Urinary bladder (tissue), 4 donors: ENCODE results near the gene MPST. TPM values are rescaled to one million over a fixed set of nuclear protein-coding genes. Genes with fewer than 3 reads are reported as not detected.

Experiments used
- DNase-seq: peaks from one replicate; pipeline ENCODE4 v3.0.0-alpha.2; 2015; ENCODE audit errors: extremely low spot score
- H3K27ac ChIP-seq: one replicate; pipeline ENCODE4 v1.5.1; 2013; ENCODE audit warnings: low read depth, mild to moderate bottlenecking, moderate library complexity
- H3K36me3 ChIP-seq: one replicate; pipeline ENCODE4 v1.6.1; 2013; ENCODE audit warnings: mild to moderate bottlenecking, moderate library complexity; ENCODE audit not compliant: insufficient read depth
- H3K4me1 ChIP-seq: one replicate; pipeline ENCODE4 v1.6.1; 2013; ENCODE audit warnings: mild to moderate bottlenecking, moderate library complexity; ENCODE audit not compliant: insufficient read depth
- H3K4me3 ChIP-seq: one replicate; pipeline ENCODE4 v1.5.1; 2013; ENCODE audit warnings: low read depth, low read length
- WGBS: extraction: QIAGEN DNeasy Blood & Tissue Kit; methylation state at CpG from one replicate; pipeline ENCODE4 v1.1.7; 2013; 5-methylcytosine and 5-hydroxymethylcytosine counted together
- polyA plus RNA-seq: library from polyadenylated mRNA; stranded (reverse); fragments of 200-250 nt; gene quantifications from one replicate; pipeline ENCODE4 v1.2.3, GENCODE V29; 2013
- total RNA-seq: library from RNA; depleted of rRNA; stranded (reverse); fragments of >200 nt; gene quantifications from one replicate; pipeline ENCODE4 v1.2.3, GENCODE V29; 2014
- donor health status: healthy with polysubstance abuse.
- donor health status: healthy.

Gene MPST
- total and polyA plus RNA-seq, 2 donors, result 44.1 to 123 TPM

DNA sequence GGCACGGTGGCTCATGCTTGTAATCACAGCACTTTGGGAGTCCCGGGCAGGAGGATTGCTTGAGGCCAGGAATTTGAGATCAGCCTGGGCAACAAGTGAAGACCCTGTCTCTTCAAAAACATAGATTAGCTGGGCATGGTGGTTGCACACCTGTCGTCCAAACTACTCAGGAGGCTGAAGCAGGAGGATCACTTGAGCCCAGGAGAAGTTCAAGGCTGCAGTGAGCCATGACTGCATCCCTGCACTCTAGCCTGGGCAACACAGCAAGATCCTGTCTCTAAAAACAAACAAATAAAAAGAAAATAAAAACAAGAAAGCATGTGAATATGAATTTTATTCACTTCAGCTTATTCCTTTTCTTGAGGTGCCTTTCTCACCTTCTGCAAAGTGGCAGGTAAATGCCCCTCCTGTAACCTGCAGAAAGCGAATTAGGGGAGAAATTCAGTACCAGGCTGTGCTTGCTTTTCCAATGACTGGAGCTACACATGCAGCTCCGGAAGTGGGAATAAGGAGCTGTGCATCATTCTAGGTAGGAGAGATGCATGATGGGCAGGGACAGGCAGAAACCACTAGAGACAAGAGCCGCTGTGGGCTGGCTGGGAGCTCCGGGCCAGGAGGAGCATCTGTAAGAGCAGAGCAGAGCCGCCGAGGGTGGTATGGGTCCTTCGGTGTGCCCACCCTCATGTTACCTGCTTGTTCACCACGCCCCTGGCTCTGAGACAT is 17.3 kb downstream of the MPST start:
- H3K27ac ChIP-seq, result no peak overlapping the region
- WGBS, result 85% methylated on average over 11 of the region's 11 CpGs

DNA sequence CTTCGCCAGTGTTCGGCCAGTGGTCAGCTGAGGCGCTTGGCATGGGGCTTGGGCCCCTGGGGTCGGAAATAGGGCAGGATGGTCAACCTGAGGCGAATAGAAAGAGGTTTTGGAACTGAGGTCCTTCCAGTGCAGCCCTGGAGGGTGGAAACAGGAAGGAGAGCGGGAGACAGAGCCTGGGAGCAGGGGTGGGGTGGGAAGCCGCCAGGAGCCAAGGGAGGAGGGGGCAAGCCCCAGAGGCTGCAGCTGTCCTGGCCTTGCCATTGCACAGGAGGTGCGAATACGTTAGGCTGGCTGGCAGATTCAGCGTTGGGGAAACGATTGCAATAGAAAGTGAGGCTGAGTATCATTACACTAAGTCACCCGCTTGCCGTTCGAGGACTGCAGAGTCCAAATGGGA is 18.1 kb downstream of the MPST start:
- Histone ChIP-seq H3K27ac (no peak overlapping the region), H3K4me3 (no peak overlapping the region), H3K4me1 (no peaks in the 10 kb centered on the region), H3K36me3 (no peaks in the 10 kb centered on the region)
- DNase-seq, result no peak
- 56% methylated on average over 14 of the region's 14 CpGs for WGBS

More for the DNA sequence above, 17.3 kb downstream of the MPST start:
- no peaks in the 10 kb centered on the region for H3K4me1 ChIP-seq
- no peak overlapping the region for H3K4me3 ChIP-seq
- H3K36me3 ChIP-seq, result no peaks in the 10 kb centered on the region
- no peak for DNase-seq

DNA sequence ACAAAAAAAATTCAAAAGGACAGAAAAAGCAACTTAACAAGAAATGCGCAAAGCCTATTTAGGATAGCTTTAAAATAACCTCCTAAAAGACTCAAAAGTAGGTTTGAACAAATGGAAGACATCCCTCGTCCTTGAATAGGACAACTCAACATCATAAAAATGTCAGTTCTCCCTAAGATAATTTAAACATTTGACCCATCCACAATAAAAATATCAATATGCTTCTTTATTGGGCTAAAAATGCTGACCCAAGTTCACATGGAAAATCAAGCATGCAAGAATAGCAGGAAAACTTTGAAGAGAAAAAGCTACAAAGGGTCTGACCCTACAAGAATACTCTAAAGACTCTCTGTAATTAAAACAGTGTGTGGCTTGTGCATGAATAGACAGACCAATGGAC is 19.9 kb downstream of the MPST start:
- WGBS, result 62% methylated on average over 2 of the region's 2 CpGs
- DNase-seq, result no peak
- Histone ChIP-seq H3K27ac (no peak overlapping the region), H3K36me3 (no peaks in the 10 kb centered on the region), H3K4me3 (no peak overlapping the region), H3K4me1 (no peaks in the 10 kb centered on the region)

DNA sequence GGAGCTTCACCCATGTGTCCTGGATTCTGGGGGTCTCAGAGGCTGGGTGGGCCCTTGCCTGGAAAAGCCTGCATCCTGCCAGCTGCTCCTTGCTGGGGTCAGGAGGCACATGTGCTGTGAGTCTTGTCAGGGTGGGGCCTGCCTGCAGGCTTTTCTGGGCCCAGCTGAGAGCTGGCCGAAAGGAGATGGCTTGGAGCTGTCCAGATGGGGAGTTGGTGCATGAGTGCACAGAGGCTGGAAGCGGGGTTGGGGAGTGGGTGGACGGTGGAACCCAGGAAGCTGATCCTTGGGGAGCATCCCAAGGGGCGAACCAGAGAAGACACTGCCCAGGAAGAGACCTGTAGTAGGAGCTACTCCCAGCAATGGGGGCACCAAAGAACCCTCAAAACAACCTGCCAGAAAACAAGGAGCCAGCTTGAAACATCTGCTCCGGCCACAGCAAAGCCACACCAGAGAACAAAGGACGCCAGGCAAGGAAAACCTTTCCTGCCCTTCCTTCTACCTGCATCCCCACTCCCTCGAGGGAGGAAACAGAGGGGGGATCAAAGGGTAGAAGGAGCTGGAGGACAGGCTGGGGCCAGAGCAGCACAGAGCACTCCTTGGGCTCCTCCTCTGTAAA is 23.8 kb downstream of the MPST start:
- no peaks in the 10 kb centered on the region for H3K36me3 ChIP-seq
- no peak overlapping the region for H3K27ac ChIP-seq
- no peak for DNase-seq
- 69% methylated on average over 7 of the region's 7 CpGs for WGBS
- no peaks in the 10 kb centered on the region for H3K4me1 ChIP-seq
- no peak overlapping the region for H3K4me3 ChIP-seq

DNA sequence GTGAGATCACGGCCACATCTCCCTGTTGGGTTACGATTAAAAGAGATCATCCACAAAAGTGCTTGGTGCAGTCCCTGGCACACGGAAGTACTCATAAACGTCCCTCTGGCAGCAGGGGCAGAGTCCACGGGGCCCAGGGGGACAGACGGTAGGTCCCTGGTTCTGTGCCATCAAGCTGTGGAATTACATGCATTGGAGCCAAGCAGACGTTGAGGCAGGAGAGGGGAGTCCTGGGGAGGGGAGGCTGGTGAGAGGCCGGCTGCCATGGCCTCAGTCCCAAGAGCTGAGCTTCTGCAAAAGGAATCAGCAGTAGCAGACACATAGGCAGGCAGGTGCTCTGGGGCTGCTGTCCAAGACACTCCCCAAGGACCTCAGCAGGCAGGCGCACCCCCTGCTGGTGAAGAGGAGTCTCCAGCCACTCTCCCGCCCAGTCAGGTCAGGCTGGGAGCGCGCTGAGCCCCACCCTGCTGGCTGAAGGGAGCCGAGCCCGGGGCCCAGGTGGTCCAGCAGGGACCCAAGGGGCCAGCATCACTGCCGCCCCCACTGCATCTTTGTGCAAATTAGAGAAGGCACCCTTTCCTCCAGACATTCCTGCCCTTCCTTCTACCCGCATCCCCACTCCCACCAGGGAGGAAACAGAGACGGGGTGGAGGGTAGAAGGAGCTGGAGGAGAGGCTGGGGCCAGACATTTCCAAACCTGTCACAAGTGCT is 24.4 kb downstream of the MPST start:
- DNase-seq, result no peak
- Histone ChIP-seq H3K27ac (no peak overlapping the region), H3K36me3 (no peaks in the 10 kb centered on the region), H3K4me3 (no peak overlapping the region), H3K4me1 (no peaks in the 10 kb centered on the region)
- WGBS, result 32% methylated on average over 17 of the region's 17 CpGs

DNA sequence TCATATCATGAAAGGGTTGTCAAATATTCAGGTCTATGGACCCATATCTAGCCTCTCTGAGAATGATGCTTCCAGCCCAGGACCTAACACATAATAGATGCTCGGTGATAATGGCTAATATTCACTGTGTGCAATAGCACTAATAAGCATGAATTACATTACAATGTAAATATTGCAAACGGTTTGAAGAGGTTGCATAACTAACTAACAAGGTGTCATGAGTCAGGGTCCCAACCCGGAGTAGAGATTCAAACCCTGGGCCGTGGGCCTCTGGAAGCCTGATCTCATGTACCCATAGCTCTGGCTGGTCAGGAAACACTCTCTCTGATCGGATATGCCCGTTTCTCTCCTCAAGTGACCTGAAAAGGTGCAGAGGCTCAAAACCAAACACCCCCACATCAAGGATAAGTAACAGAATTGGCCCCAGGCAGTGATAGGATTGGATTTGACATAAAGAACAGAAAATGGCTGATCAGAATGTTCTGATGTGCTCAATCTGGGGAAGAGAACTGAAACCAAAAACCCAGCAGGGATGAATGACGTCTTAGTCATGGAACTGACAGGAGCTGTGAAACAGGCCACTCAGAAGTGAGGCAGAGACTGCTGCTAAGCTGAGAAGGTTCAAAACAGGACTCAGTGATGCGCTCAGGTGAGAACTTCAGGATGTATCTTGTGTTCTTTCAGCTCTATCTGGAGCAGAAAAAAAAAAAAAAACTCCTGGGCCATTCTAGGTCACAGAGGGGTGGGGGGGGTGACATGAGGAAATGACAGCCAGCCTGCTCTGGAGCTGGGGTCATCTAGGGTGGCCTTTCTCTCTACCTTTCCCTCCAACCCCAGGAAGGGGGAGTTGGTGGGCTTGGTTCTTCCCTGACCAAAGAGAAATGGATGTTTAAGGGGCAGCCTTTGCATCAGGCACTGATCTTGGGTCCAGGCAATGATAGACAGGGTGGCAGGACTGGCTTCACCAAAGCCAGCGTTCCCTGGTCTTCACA is 25.4 kb downstream of the MPST start:
- Histone ChIP-seq H3K4me3 (no peak overlapping the region), H3K36me3 (no peaks in the 10 kb centered on the region), H3K27ac (no peak overlapping the region), H3K4me1 (no peaks in the 10 kb centered on the region)
- DNase-seq, result no peak
- WGBS, result 81% methylated on average over 9 of the region's 9 CpGs

DNA sequence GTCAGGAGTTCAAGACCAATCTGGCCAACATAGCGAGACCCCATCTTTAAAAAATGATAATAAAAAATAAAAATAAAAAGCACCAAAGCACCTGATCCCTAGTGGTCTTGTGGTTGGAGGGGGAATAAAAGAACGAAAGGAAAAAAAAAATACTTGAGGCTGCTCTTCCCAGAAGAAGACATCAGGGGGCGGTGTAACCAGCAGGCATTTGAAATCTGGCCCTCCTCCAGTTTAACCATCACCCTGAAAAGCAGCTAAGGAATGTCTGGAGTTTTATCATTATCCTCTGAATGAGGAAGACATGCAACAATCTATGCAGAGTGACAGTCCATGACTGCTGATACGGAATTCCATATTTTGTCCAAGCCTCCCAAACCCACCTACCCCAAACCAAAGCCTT is 26.4 kb downstream of the MPST start:
- H3K36me3 ChIP-seq, result no peaks in the 10 kb centered on the region
- whole genome bisulfite sequencing, result 40% methylated on average over 4 of the region's 4 CpGs
- H3K27ac ChIP-seq, result no peak overlapping the region
- DNase-seq, result no peak
- no peak overlapping the region for H3K4me3 ChIP-seq
- no peaks in the 10 kb centered on the region for H3K4me1 ChIP-seq

DNA sequence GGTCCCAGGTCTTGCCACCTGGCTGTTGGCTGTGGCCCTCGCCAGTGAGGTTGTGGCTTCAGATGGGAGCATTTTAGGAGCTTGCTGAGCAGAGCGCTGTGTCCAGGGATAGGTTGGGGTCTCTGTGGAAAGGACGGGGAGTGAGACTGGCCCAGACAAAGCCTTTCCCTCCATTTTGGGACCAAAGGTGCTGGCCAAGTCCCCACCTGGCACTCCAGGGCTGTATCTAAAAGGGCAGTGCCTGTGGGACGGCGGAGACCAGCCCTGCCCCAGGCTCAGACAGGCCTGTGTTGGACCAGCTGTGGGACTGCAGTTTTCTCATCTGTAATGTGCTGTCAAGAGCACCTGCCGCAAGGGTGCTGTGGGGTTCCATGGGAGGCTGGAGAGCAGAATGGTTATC is 27.0 kb downstream of the MPST start:
- no peak for DNase-seq
- no peaks in the 10 kb centered on the region for H3K36me3 ChIP-seq
- H3K4me1 ChIP-seq, result no peaks in the 10 kb centered on the region
- H3K27ac ChIP-seq, result no peak overlapping the region
- H3K4me3 ChIP-seq, result no peak overlapping the region
- WGBS, result 91% methylated on average over 6 of the region's 6 CpGs

DNA sequence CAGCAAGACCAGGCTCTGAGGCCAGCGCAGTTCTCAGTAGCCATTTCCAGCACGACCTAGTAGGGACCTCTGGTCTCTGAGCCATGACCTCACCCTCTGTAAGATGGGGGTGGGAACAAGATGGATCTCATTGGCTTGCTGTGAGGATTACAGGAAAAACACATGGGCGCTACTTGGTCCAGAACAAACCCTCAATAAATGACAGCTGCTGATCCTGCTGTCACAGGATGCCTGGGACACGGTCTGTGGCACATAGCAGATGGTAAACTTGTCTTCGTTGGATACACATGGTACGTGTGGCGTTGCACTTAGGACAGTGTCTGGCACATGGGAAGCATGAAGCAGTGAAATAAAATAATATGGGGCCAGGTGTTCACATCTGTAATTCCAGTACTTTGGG is 27.5 kb downstream of the MPST start:
- WGBS, result 86% methylated on average over 7 of the region's 7 CpGs
- Histone ChIP-seq H3K4me1 (no peaks in the 10 kb centered on the region), H3K36me3 (no peaks in the 10 kb centered on the region), H3K4me3 (no peak overlapping the region), H3K27ac (no peak overlapping the region)
- DNase-seq, result no peak

DNA sequence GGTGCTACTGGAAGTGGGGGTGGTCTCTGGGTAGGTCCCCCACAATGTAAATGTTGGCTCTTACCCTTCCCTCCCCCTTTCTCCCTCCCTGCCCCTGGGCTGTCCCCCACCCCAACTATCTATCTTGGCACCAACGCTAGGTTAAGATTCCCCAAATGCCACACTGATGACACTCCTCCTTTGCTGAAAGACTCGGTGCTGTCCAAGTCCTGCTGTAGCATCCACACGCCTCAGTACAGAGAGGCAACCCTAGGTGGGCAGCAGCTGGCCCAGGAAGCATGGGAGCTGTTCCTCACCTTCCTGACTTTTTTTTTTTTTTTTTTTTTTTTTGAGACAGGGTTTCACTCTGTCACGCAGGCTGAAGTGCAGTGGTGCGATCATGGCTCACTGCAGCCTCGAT is 28.6 kb downstream of the MPST start:
- Histone ChIP-seq H3K27ac (no peak overlapping the region), H3K36me3 (no peaks in the 10 kb centered on the region), H3K4me1 (no peaks in the 10 kb centered on the region), H3K4me3 (no peak overlapping the region)
- DNase-seq, result no peak
- whole genome bisulfite sequencing, result 79% methylated on average over 6 of the region's 6 CpGs

DNA sequence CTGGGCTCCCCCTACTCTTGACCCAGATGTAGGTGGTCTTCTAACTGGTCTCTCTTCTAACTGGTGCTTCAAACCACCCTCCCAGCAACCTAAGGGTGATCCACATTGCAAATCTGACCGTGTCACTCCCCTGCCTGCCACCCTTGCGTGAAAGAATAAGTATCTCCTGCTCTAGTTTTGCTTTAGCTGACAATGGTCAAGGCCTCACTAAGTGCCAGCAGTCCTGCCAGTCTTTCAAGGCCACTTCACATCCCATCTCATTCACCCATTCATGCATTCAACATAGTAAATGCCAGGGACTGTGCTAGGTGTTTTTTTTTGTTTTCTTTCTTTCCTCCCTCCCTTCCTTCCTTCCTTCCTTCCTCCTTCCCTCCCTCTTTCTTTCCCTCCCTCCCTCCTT is 29.7 kb downstream of the MPST start:
- Histone ChIP-seq H3K4me3 (no peak overlapping the region), H3K27ac (no peak overlapping the region), H3K4me1 (no peaks in the 10 kb centered on the region), H3K36me3 (no peaks in the 10 kb centered on the region)
- 85% methylated on average over 2 of the region's 2 CpGs for WGBS
- DNase-seq, result no peak

DNA sequence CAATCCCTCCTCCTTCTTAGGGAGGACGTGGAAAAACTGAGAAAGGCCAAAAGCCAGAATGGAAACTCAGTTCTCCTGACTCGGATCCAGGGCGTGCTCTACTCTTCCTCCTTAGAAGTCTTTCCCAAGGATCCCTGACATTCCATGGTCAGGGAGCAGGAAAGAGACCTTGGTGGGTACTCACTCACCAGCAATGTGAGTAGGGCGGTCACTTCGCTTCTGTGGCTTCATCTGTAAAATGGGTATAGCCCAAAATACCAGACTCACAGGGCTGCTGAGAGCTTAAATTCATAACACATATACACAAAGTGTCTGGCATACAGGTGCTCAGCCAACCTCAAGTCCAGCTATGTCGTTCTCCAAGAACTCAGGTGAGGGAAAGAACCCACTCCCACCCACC is 31.4 kb downstream of the MPST start:
- 79% methylated on average over 6 of the region's 6 CpGs for WGBS
- no peak overlapping the region for H3K4me3 ChIP-seq
- no peaks in the 10 kb centered on the region for H3K4me1 ChIP-seq
- H3K36me3 ChIP-seq, result no peaks in the 10 kb centered on the region
- H3K27ac ChIP-seq, result no peak overlapping the region
- no peak for DNase-seq
